Pulmonary artery endothelial cell (primary cell): ENCODE data around the gene FAM124A. TPM values are rescaled to one million over a fixed set of nuclear protein-coding genes. Genes with fewer than 3 reads are reported as not detected.

Experiments used
- DNase-seq: peaks from one replicate; pipeline ENCODE4 v3.0.0-alpha.2; 2011; ENCODE audit warnings: low read depth, low spot score
- total RNA-seq: library from RNA; depleted of rRNA; stranded (reverse); fragments of >200 nt; gene quantifications from 2 replicates; pipeline ENCODE4 v1.2.3, GENCODE V29; 2014

The FAM124A gene
- 6.7 and 7.0 TPM in 2 replicates for total RNA-seq

GRCh38 chr13:51222037-51222685 is at the start of gene FAM124A:
TSS of gene FAM124A (plus strand) at chr13:51222398. CDS start at chr13:51222502, 104 bp downstream.
- DNase-seq: no peak

- no peak for DNase-seq
Observed at GRCh38 chr13:51175021-51175420, 47.2 kb upstream of the FAM124A start.

GRCh38 chr13:51175639-51176038 is 46.6 kb upstream of the FAM124A start:
- DNase-seq: no peak

GRCh38 chr13:51177188-51177587 is 45.0 kb upstream of the FAM124A start:
- DNase-seq: no peak

GRCh38 chr13:51178456-51179074 is 43.6 kb upstream of the FAM124A start:
- DNase-seq: no peak

- no peak for DNase-seq
Observed at GRCh38 chr13:51179432-51179971, 42.7 kb upstream of the FAM124A start.

GRCh38 chr13:51180853-51181511 is 41.2 kb upstream of the FAM124A start:
- no peak for DNase-seq

GRCh38 chr13:51181786-51182383 is 40.3 kb upstream of the FAM124A start:
- no peak for DNase-seq

GRCh38 chr13:51191743-51192142 is 30.5 kb upstream of the FAM124A start:
- no peak for DNase-seq

GRCh38 chr13:51192348-51192747 is 29.9 kb upstream of the FAM124A start:
- no peak for DNase-seq

GRCh38 chr13:51193387-51193786 is 28.8 kb upstream of the FAM124A start:
- no peak for DNase-seq

GRCh38 chr13:51194942-51195341 is 27.3 kb upstream of the FAM124A start:
- DNase-seq: no peak

GRCh38 chr13:51201886-51202285 is 20.3 kb upstream of the FAM124A start:
- no peak for DNase-seq

GRCh38 chr13:51202477-51203046 is 19.6 kb upstream of the FAM124A start:
- DNase-seq: peak; percentile 32

GRCh38 chr13:51206584-51206983 is 15.6 kb upstream of the FAM124A start:
- DNase-seq: no peak

GRCh38 chr13:51207881-51208280 is 14.3 kb upstream of the FAM124A start:
- DNase-seq: no peak

- no peak for DNase-seq
Observed at GRCh38 chr13:51208716-51209115, 13.5 kb upstream of the FAM124A start.

GRCh38 chr13:51211910-51212309 is 10.3 kb upstream of the FAM124A start:
- DNase-seq: no peak

- DNase-seq: no peak
Observed at GRCh38 chr13:51212758-51213157, 9.4 kb upstream of the FAM124A start.

GRCh38 chr13:51213173-51213728 is 8.9 kb upstream of the FAM124A start:
- no peak for DNase-seq

- no peak for DNase-seq
Observed at GRCh38 chr13:51218626-51219025, 3.6 kb upstream of the FAM124A start.
